Measurements from ENCODE around the gene RNF130.
"Not testable (repeated sequence)": the region's sequence is repeated elsewhere in the genome, so short reads cannot be mapped to it uniquely, and the experiment has no call there.

Gene RNF130

GRCh38 chr5:179964015-179964414 lies 107.5 kb downstream of the RNF130 start:
- Histone ChIP-seq H3K4me2 (no peak overlapping the region), H3K4me3 (no peak overlapping the region), H3K27me3 (no peaks in the 10 kb centered on the region), H3K9ac (no peak overlapping the region), H4K20me1 (no peaks in the 10 kb centered on the region), H3K4me1 (no peaks in the 10 kb centered on the region), H3K36me3 (peaks cover 98% of the 10 kb centered on the region), H3K9me3 (no peaks in the 10 kb centered on the region), H3K27ac (no peak overlapping the region)
- TF ChIP-seq Cebpa-rat (IDR thresholded peaks at IDR 0.05), result no peak

- Histone ChIP-seq H3K27ac (no peak overlapping the region), H3K27me3 (no peaks in the 10 kb centered on the region), H3K4me2 (no peak overlapping the region), H4K20me1 (no peaks in the 10 kb centered on the region), H3K36me3 (peaks cover 98% of the 10 kb centered on the region), H3K4me1 (no peaks in the 10 kb centered on the region), H3K9ac (no peak overlapping the region), H3K4me3 (no peak overlapping the region), H3K9me3 (no peaks in the 10 kb centered on the region)
- no peak for TF ChIP-seq Cebpa-rat (IDR thresholded peaks at IDR 0.05)
Measured at GRCh38 chr5:179963375-179963774, 108.2 kb downstream of the RNF130 start.

- TF ChIP-seq Cebpa-rat (IDR thresholded peaks at IDR 0.05), result no peak
- Histone ChIP-seq H3K4me3 (no peak overlapping the region), H3K36me3 (peaks cover 95% of the 10 kb centered on the region), H3K4me2 (no peak overlapping the region), H3K9ac (no peak overlapping the region), H3K27ac (no peak overlapping the region), H3K27me3 (no peaks in the 10 kb centered on the region), H4K20me1 (0 out of 2 replicates have a peak, but pooled peaks cover 6% of the 10 kb centered on the region), H3K9me3 (no peaks in the 10 kb centered on the region), H3K4me1 (no peaks in the 10 kb centered on the region)
Measured at GRCh38 chr5:179960204-179960831, 111.2 kb downstream of the RNF130 start.

- H3K4me2 ChIP-seq, result no peak overlapping the region
- H4K20me1 ChIP-seq, result 0 out of 2 replicates have a peak, but pooled peaks cover 6% of the 10 kb centered on the region
- no peaks in the 10 kb centered on the region for H3K27me3 ChIP-seq
- no peak overlapping the region for H3K9ac ChIP-seq
- no peak overlapping the region for H3K27ac ChIP-seq
- no peak overlapping the region for H3K4me3 ChIP-seq
- H3K9me3 ChIP-seq, result no peaks in the 10 kb centered on the region
- H3K36me3 ChIP-seq, result peaks cover 95% of the 10 kb centered on the region
- H3K4me1 ChIP-seq, result no peaks in the 10 kb centered on the region
- no peak for TF ChIP-seq Cebpa-rat (IDR thresholded peaks at IDR 0.05)
Measured at GRCh38 chr5:179959641-179960040, 111.9 kb downstream of the RNF130 start.

GRCh38 chr5:179959118-179959517 lies 112.4 kb downstream of the RNF130 start:
- H3K4me1 ChIP-seq, H3K4me3 ChIP-seq, H3K27me3 ChIP-seq, H3K9me3 ChIP-seq, H4K20me1 ChIP-seq, H3K4me2 ChIP-seq, H3K9ac ChIP-seq, H3K27ac ChIP-seq: not testable (repeated sequence)
- H3K36me3 ChIP-seq, result peaks cover 95% of the 10 kb centered on the region

GRCh38 chr5:179955630-179956029 lies 115.9 kb downstream of the RNF130 start:
- Histone ChIP-seq H3K9me3 (no peaks in the 10 kb centered on the region), H3K4me2 (no peak overlapping the region), H4K20me1 (0 out of 2 replicates have a peak, but pooled peaks cover 6% of the 10 kb centered on the region), H3K27ac (no peak overlapping the region), H3K4me1 (no peaks in the 10 kb centered on the region), H3K36me3 (peaks cover 80% of the 10 kb centered on the region), H3K27me3 (no peaks in the 10 kb centered on the region), H3K9ac (no peak overlapping the region), H3K4me3 (no peak overlapping the region)
- no peak for TF ChIP-seq Cebpa-rat (IDR thresholded peaks at IDR 0.05)

- Histone ChIP-seq H3K27ac (no peak overlapping the region), H3K4me2 (no peak overlapping the region), H3K36me3 (peaks cover 78% of the 10 kb centered on the region), H3K4me3 (no peak overlapping the region), H3K27me3 (no peaks in the 10 kb centered on the region), H4K20me1 (0 out of 2 replicates have a peak, but pooled peaks cover 6% of the 10 kb centered on the region), H3K4me1 (no peaks in the 10 kb centered on the region), H3K9me3 (no peaks in the 10 kb centered on the region), H3K9ac (no peak overlapping the region)
- TF ChIP-seq Cebpa-rat (IDR thresholded peaks at IDR 0.05), result no peak
Measured at GRCh38 chr5:179955062-179955461, 116.5 kb downstream of the RNF130 start.

- no peak overlapping the region for H3K27ac ChIP-seq
- no peak for TF ChIP-seq Cebpa-rat (IDR thresholded peaks at IDR 0.05)
Measured at GRCh38 chr5:179954434-179954833, 117.1 kb downstream of the RNF130 start.

GRCh38 chr5:179953987-179954386 lies 117.6 kb downstream of the RNF130 start:
- Histone ChIP-seq H4K20me1 (0 out of 2 replicates have a peak, but pooled peaks cover 6% of the 10 kb centered on the region), H3K4me3 (no peak overlapping the region), H3K36me3 (peaks cover 72% of the 10 kb centered on the region), H3K27me3 (no peaks in the 10 kb centered on the region), H3K9ac (no peak overlapping the region), H3K4me1 (no peaks in the 10 kb centered on the region), H3K4me2 (no peak overlapping the region), H3K9me3 (no peaks in the 10 kb centered on the region), H3K27ac (no peak overlapping the region)
- TF ChIP-seq Cebpa-rat (IDR thresholded peaks at IDR 0.05), result no peak

More at GRCh38 chr5:179954434-179954833, 117.1 kb downstream of the RNF130 start:
- Histone ChIP-seq H3K27me3 (no peaks in the 10 kb centered on the region), H3K4me2 (no peak overlapping the region), H3K4me3 (no peak overlapping the region), H3K9me3 (no peaks in the 10 kb centered on the region), H3K4me1 (no peaks in the 10 kb centered on the region), H4K20me1 (0 out of 2 replicates have a peak, but pooled peaks cover 6% of the 10 kb centered on the region), H3K36me3 (peaks cover 76% of the 10 kb centered on the region), H3K9ac (no peak overlapping the region)

GRCh38 chr5:179936976-179937681 lies 134.4 kb downstream of the RNF130 start:
- H3K9ac ChIP-seq, result no peak overlapping the region
- no peak overlapping the region for H3K27ac ChIP-seq
- H3K4me2 ChIP-seq, result no peak overlapping the region
- H4K20me1 ChIP-seq, result no peaks in the 10 kb centered on the region
- TF ChIP-seq Cebpa-rat (IDR thresholded peaks at IDR 0.05), result no peak
- no peaks in the 10 kb centered on the region for H3K9me3 ChIP-seq
- no peaks in the 10 kb centered on the region for H3K4me1 ChIP-seq
- H3K27me3 ChIP-seq, result no peaks in the 10 kb centered on the region
- no peak overlapping the region for H3K4me3 ChIP-seq
- no peaks in the 10 kb centered on the region for H3K36me3 ChIP-seq

Data from BLaER1 (cell line).